Colonic mucosa (tissue), 4 donors: ENCODE results near the gene ERBB2. TPM values are rescaled to one million over a fixed set of nuclear protein-coding genes. Genes with fewer than 3 reads are reported as not detected.

ENCODE experiments used
- DNase-seq: peaks from one replicate; pipeline ENCODE4 v3.0.0-alpha.2; 2020
- H3K27ac ChIP-seq: fragments of 200-600 bp; one replicate; pipeline ENCODE4 v1.8.0; 2021
- H3K27me3 ChIP-seq: fragments of 200-600 bp; one replicate; pipeline ENCODE4 v1.8.0; 2021
- H3K36me3 ChIP-seq: fragments of 200-600 bp; one replicate; pipeline ENCODE4 v1.8.0; 2021
- H3K4me1 ChIP-seq: fragments of 200-600 bp; one replicate; pipeline ENCODE4 v1.8.0; 2021; ENCODE audit warnings: mild to moderate bottlenecking
- H3K4me3 ChIP-seq: fragments of 200-600 bp; one replicate; pipeline ENCODE4 v1.8.0; 2021
- H3K9ac ChIP-seq, 2 donors: one replicate each; pipeline ENCODE4 v1.7.0; 2013; ENCODE audit warnings: control low read depth in 2 of 2, low read depth in 2 of 2, low read length in 2 of 2
- H3K9me3 ChIP-seq: fragments of 200-600 bp; one replicate; pipeline ENCODE4 v1.8.0; 2021
- intact Hi-C: fragments of 100-400 bp; cut with DNase I; formaldehyde crosslinking; loops from one replicate; pipeline ENCODE4 v1.14.1; 2022
- total RNA-seq, 2 donors: library from RNA; stranded (reverse); fragmentation: NEBNext Ultra II Directional in 1 of 2; extraction: Animal tissue kit (Norgen Biotek cat#: 25700) in 1 of 2; gene quantifications; one replicate each; pipeline ENCODE4 v1.2.1, GENCODE V29; 2021
- TF ChIP-seq, protein P1 (sequence below): fragments of 200-600 bp; IDR thresholded peaks from one replicate; pipeline ENCODE4 v1.8.0; 2022; ENCODE audit warnings: antibody characterized with exemption, mild to moderate bottlenecking
- donor health status: healthy.
- donor health status: DM: no; HTN: no; CAD: no.
- donor health status: DM: no; HTN: no; CAD: no.

ERBB2 gene
- total RNA-seq, 2 donors from 2014 or later, result 153 to 174 TPM

DNA sequence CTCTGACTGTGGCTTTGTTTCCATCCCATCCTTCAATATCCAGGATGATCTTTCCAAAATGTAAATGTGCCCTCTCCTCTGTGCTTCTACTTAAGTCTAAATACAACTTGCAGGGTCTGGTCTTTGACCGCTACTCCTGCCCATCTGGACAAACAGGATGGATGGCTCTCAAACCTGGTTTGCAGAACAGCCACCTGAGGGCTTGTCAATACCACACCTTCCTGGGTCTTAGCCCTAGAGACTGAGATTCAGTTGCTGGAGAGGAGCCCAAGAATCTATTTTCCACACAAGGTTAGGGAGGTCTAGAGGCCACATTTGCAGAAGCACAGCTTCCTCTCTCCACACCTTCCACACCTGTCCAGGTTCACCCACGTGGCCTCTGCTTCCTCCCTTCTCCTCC, 36.0 kb downstream of the ERBB2 start:
- Histone ChIP-seq H3K27ac (peak overlapping the region; percentile 17), H3K9ac (no peak overlapping the region), H3K4me1 (no peaks in the 10 kb centered on the region), H3K4me3 (no peak overlapping the region), H3K9me3 (no peaks in the 10 kb centered on the region), H3K27me3 (no peaks in the 10 kb centered on the region), H3K36me3 (no peaks in the 10 kb centered on the region)
- TF ChIP-seq, protein P1, sequence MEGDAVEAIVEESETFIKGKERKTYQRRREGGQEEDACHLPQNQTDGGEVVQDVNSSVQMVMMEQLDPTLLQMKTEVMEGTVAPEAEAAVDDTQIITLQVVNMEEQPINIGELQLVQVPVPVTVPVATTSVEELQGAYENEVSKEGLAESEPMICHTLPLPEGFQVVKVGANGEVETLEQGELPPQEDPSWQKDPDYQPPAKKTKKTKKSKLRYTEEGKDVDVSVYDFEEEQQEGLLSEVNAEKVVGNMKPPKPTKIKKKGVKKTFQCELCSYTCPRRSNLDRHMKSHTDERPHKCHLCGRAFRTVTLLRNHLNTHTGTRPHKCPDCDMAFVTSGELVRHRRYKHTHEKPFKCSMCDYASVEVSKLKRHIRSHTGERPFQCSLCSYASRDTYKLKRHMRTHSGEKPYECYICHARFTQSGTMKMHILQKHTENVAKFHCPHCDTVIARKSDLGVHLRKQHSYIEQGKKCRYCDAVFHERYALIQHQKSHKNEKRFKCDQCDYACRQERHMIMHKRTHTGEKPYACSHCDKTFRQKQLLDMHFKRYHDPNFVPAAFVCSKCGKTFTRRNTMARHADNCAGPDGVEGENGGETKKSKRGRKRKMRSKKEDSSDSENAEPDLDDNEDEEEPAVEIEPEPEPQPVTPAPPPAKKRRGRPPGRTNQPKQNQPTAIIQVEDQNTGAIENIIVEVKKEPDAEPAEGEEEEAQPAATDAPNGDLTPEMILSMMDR, result no peak
- DNase-seq, result no peak
- intact Hi-C loops, result loop anchor here (5.0 kb wide), 1 partner anchor 109 kb away; the partner anchor contains the start of gene PPP1R1B

DNA sequence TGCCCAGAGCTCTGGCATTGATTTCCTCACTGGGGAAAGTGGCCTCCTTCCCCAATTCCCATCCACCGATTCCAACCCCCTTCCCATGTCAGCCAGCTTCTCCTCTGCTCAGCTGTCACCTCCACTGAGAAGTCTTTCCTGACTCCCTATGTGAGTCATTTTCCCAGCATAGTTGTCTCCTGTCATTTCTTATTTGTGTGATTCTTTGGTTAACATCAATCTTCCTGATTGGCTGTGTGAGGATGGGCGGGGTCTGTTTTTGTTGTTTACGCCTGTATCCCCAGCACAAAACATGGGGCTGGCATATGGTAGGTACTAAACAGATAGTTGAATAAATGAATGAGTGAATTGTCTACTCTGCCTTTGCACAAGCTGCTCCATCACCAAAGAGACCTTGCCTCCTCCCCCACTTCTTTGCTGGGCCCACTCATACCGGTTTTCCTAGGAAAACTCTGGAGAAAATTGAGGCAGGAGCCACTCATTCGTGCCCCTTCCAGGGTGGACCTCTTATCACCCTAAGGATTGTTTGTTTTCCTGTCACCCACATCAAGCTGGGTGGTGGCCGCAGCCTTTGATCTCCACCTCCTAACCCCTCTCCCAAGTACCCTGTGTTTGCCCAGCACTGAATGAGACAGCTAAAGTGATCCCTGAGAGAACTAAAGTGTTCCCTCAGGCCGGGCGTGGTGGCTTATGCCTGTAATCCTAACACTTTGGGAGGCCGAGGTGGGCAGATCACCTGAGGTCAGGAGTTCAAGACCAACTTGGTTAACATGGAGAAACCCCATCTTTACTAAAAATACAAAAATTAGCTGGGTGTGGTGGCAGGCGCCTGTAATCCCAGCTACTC, 36.7 kb downstream of the ERBB2 start:
- H3K9me3 ChIP-seq, result no peaks in the 10 kb centered on the region
- no peak overlapping the region for H3K4me3 ChIP-seq
- no peaks in the 10 kb centered on the region for H3K4me1 ChIP-seq
- intact Hi-C loops, result loop anchor here (5.0 kb wide), 1 partner anchor 109 kb away; the partner anchor contains the start of gene PPP1R1B
- H3K9ac ChIP-seq, result peak overlapping the region in 1 of 2 donors; percentile 14
- TF ChIP-seq, protein P1, result no peak
- DNase-seq, result peak; percentile 45
- H3K27me3 ChIP-seq, result no peaks in the 10 kb centered on the region
- peak overlapping the region; percentile 87 for H3K27ac ChIP-seq
- H3K36me3 ChIP-seq, result no peaks in the 10 kb centered on the region

DNA sequence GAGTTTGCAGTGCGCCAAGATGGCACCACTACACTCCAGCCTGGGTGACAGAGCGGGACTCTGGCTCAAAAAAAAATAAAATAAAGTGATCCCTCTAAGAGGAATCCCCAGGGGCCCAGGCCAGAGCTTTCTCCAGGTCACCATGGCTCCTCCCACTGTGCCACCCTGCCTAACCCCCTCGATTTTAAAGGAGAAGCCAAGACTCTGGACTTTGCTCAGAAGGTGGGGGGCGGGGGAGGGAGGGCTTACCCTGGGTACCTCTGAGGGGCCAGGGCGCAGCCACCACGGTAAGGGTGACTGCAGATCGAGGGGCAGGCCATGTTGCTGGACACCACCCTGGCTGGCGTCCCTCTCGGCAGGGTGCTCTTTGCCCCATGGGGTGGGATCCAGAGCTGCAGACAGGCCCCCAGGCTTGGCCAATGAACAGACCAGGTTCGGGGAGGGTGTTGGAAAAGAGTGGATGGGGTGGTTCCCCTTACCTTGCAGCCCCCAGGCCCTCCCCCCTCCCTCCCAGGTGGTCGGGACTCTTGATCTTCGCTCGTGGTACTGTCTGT, 37.4 kb downstream of the ERBB2 start:
- Histone ChIP-seq H3K27ac (peak overlapping the region; percentile 87), H3K36me3 (no peaks in the 10 kb centered on the region), H3K4me3 (peak overlapping the region; percentile 40), H3K9ac (peak overlapping the region; percentile 52 to 98), H3K9me3 (no peaks in the 10 kb centered on the region), H3K27me3 (no peaks in the 10 kb centered on the region), H3K4me1 (no peaks in the 10 kb centered on the region)
- DNase-seq, result no peak
- TF ChIP-seq, protein P1, result no peak
- intact Hi-C loops, result loop anchor here (5.0 kb wide), 1 partner anchor 110 kb away; the partner anchor contains the start of gene PPP1R1B

DNA sequence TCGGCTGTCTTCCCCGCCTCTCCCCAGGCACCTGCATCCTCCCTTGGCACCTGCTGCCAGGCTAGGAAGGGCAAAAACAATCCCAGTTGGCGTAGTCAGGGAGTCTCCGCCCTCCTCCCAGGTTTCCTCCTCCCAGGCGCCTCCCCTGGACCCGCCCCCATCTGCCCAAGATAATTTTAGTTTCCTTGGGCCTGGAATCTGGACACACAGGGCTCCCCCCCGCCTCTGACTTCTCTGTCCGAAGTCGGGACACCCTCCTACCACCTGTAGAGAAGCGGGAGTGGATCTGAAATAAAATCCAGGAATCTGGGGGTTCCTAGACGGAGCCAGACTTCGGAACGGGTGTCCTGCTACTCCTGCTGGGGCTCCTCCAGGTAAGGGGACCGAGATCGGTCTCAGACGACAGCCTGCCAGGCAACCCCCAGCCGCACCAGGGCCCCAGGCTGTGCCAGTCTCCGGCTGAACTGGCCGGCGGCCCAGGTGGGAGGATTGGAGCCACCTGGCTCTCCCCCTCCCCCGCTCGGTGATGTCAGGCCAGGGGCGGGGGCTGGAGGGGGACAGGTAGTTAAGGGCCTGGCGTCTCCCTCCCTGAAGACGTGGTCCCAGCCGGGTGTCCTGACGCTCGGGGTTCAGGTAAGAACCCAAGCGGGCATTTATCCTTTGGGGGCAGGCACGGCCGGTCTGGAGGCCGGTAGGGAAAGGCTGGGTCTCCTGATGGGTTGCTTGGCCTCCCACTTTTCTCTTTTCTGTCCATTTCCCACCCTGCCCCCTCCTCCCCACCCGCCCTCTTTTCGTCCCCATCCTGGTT, 38.1 kb downstream of the ERBB2 start, which contains the start of gene GRB7:
Gene GRB7 (plus strand): TSS at position 179 of the 808 bp plus-strand sequence. CDS start 4,364 bp downstream, outside the sequence.
- H3K36me3 ChIP-seq, result no peaks in the 10 kb centered on the region
- peak within 1 kb of the TSS; percentile 87 for H3K27ac ChIP-seq
- TF ChIP-seq, protein P1, result no peak
- no peaks in the 10 kb centered on the region for H3K9me3 ChIP-seq
- H3K27me3 ChIP-seq, result no peaks in the 10 kb centered on the region
- DNase-seq, result peak; percentile 93
- H3K9ac ChIP-seq, result peak within 1 kb of the TSS; percentile 80 to 98
- H3K4me3 ChIP-seq, result peak within 1 kb of the TSS; percentile 40
- intact Hi-C loops, result loop anchor here (5.0 kb wide), 1 partner anchor 111 kb away; the partner anchor contains the start of gene PPP1R1B
- H3K4me1 ChIP-seq, result no peaks in the 10 kb centered on the region

DNA sequence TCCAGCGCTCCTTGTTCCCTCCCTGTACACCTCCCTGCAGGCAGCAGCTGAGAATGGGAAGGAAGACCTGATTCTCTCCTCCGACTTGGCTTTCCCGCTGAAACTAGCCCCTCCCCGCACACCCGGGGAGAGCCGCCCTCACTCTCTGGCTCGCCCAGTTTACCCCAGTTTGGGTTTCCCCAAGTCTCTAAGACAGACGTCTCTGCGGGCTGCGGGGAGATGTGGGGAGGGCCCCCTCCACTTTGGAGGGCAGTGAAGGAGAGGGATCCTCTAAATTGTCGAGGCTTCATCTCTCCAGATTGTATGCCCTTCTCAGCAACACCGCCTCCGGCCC, 38.7 kb downstream of the ERBB2 start:
- no peaks in the 10 kb centered on the region for H3K4me1 ChIP-seq
- no peaks in the 10 kb centered on the region for H3K9me3 ChIP-seq
- peak overlapping the region in 1 of 2 donors; percentile 98 for H3K9ac ChIP-seq
- no peaks in the 10 kb centered on the region for H3K27me3 ChIP-seq
- intact Hi-C loops, result loop anchor here (5.0 kb wide), 1 partner anchor 111 kb away; the partner anchor contains the start of gene PPP1R1B
- DNase-seq, result peak; percentile 83
- H3K27ac ChIP-seq, result peak overlapping the region; percentile 87
- H3K36me3 ChIP-seq, result no peaks in the 10 kb centered on the region
- H3K4me3 ChIP-seq, result peak overlapping the region; percentile 40
- TF ChIP-seq, protein P1, result no peak
